Panc1 (cell line): ENCODE data around the gene SIRT1. TPM values are rescaled to one million over a fixed set of nuclear protein-coding genes. Genes with fewer than 3 reads are reported as not detected.
"Not testable (repeated sequence)": the region's sequence is repeated elsewhere in the genome, so short reads cannot be mapped to it uniquely, and the experiment has no call there.

Experiments used
- ATAC-seq: fragments of 200-7000 bp; cut with Tn5 transposase; 2 replicates; pipeline ENCODE4 v1.9.1; 2020; ENCODE audit warnings: mild to moderate bottlenecking, moderate library complexity
- BruUV-seq: library from RNA; stranded (reverse); fragments of 400-500 nt; replicated peaks from 2 replicates; lab custom pipeline; 2021; lab: Mats Ljungman, UMichigan
- CTCF ChIA-PET: fragments of 300-600 bp; sonication (Branson Sonifier 250); formaldehyde crosslinking; loops from one replicate; lab custom pipeline; 2022; ENCODE audit warnings: antibody characterized with exemption; lab: Charles Lee
- POLR2A ChIA-PET: fragments of 300-600 bp; sonication (Branson Sonifier 250); formaldehyde crosslinking; loops from one replicate; lab custom pipeline; 2022; ENCODE audit warnings: antibody characterized with exemption; lab: Charles Lee
- DNase-seq: peaks from one replicate; pipeline ENCODE4 v3.0.0-alpha.2; 2010; ENCODE audit warnings: low read depth, low spot score
- H3K27ac ChIP-seq: 2 replicates; pipeline ENCODE4 v1.5.1; 2011; ENCODE audit warnings: mild to moderate bottlenecking, low read length, inconsistent platforms
- H3K27me3 ChIP-seq: fragments of 200-500 bp; sonication (Bioruptor generic); 2 replicates; pipeline ENCODE4 v1.6.0; 2014; ENCODE audit warnings: low read length, inconsistent platforms; ENCODE audit not compliant: control insufficient read depth, insufficient read depth
- H3K36me3 ChIP-seq: fragments of 200-500 bp; sonication (Bioruptor generic); 2 replicates; pipeline ENCODE4 v1.5.1; 2014; ENCODE audit warnings: inconsistent platforms, mild to moderate bottlenecking, low read length, moderate library complexity; ENCODE audit not compliant: control insufficient read depth, insufficient read depth
- H3K4me1 ChIP-seq: 2 replicates; pipeline ENCODE4 v1.5.1; 2011; ENCODE audit warnings: inconsistent platforms, mild to moderate bottlenecking, low read length, moderate library complexity; ENCODE audit not compliant: control insufficient read depth, insufficient read depth
- H3K4me3 ChIP-seq, 2 experiments: 2 replicates each; pipeline ENCODE4 v1.5.1; 2011 to 2012; ENCODE audit warnings: low read depth in 2 of 2, low read length in 2 of 2, mild to moderate bottlenecking in 2 of 2, inconsistent platforms in 1 of 2, moderate library complexity in 1 of 2
- H3K9me3 ChIP-seq: fragments of 200-500 bp; sonication (Bioruptor generic); 2 replicates; pipeline ENCODE4 v1.5.1; 2014; ENCODE audit warnings: low read depth, mild to moderate bottlenecking, inconsistent platforms, low read length, moderate library complexity; ENCODE audit not compliant: control insufficient read depth, insufficient read depth
- POLR2AphosphoS5 ChIP-seq: IDR thresholded peaks from 2 replicates; pipeline ENCODE4 v1.6.1; 2012; ENCODE audit warnings: mild to moderate bottlenecking, low read depth, low read length, moderate library complexity
- SIN3A ChIP-seq: IDR thresholded peaks from 2 replicates; pipeline ENCODE4 v1.6.1; 2012; ENCODE audit warnings: low read depth, mild to moderate bottlenecking, low read length, moderate library complexity, borderline replicate concordance; ENCODE audit not compliant: insufficient read depth
- TCF7L2 ChIP-seq: IDR thresholded peaks from 2 replicates; pipeline ENCODE4 v1.6.1; 2011; ENCODE audit warnings: mild to moderate bottlenecking, low read depth, low read length, inconsistent platforms
- in situ Hi-C: cut with HindIII; loops from 2 replicates; pipeline ENCODE4 v1.10.0; 2016; ENCODE audit warnings: low sequenced_read_pairs, low pct_unique_long_range_greater_than_20kb
- intact Hi-C: fragments of 100-400 bp; cut with micrococcal nuclease; formaldehyde crosslinking; loops from one replicate; pipeline ENCODE4 v1.10.0; 2022; ENCODE audit not compliant: unreplicated experiment
- total RNA-seq: library from RNA; stranded (reverse); gene quantifications from one replicate; pipeline ENCODE4 v1.2.1, GENCODE V29; 2021; ENCODE audit not compliant: unreplicated experiment
- TF ChIP-seq, protein P1 (sequence below): fragments of 450-650 bp; IDR thresholded peaks from 2 replicates; pipeline ENCODE4 v1.5.1; 2017; ENCODE audit warnings: mild to moderate bottlenecking
- TF ChIP-seq, protein P2 (sequence below), 2 experiments: IDR thresholded peaks; 2 replicates each; pipeline ENCODE4 v1.6.1; 2011 to 2012; ENCODE audit warnings: low read depth in 2 of 2, control low read depth in 1 of 2, low read length in 1 of 2, mild to moderate bottlenecking in 1 of 2, moderate library complexity in 1 of 2; ENCODE audit not compliant: insufficient read depth in 1 of 2

SIRT1 gene
- total RNA-seq, 1 experiment from 2014 or later: 45.0 TPM

GRCh38 chr10:67837541-67838314, 46.7 kb upstream of the SIRT1 start, which contains the start of gene DNAJC12:
Gene DNAJC12, minus strand, starts transcription at chr10:67838188. Its CDS starts 177 bp downstream, at chr10:67838011.
- in situ Hi-C loops: no loop called here
- no peaks in the 10 kb centered on the region for H3K4me1 ChIP-seq
- H3K27me3 ChIP-seq: no peaks in the 10 kb centered on the region
- no peaks in the 10 kb centered on the region for H3K9me3 ChIP-seq
- H3K4me3 ChIP-seq: peak within 1 kb of the TSS; percentile 2 to 4; a peak in 1 of 4 replicates
- DNase-seq (no peak), ATAC-seq (peak; percentile 86)
- intact Hi-C loops: no loop called here
- no peaks in the 10 kb centered on the region for H3K36me3 ChIP-seq
- no peak within 1 kb of the TSS for H3K27ac ChIP-seq
- ChIA-PET CTCF (no interaction called here), POLR2A (no interaction called here)
- BruUV-seq: no TSS peak
- TF ChIP-seq TCF7L2 (no peak), POLR2AphosphoS5 (no peak), SIN3A (no peak)
- TF ChIP-seq, protein P1, sequence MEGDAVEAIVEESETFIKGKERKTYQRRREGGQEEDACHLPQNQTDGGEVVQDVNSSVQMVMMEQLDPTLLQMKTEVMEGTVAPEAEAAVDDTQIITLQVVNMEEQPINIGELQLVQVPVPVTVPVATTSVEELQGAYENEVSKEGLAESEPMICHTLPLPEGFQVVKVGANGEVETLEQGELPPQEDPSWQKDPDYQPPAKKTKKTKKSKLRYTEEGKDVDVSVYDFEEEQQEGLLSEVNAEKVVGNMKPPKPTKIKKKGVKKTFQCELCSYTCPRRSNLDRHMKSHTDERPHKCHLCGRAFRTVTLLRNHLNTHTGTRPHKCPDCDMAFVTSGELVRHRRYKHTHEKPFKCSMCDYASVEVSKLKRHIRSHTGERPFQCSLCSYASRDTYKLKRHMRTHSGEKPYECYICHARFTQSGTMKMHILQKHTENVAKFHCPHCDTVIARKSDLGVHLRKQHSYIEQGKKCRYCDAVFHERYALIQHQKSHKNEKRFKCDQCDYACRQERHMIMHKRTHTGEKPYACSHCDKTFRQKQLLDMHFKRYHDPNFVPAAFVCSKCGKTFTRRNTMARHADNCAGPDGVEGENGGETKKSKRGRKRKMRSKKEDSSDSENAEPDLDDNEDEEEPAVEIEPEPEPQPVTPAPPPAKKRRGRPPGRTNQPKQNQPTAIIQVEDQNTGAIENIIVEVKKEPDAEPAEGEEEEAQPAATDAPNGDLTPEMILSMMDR: no peak
- TF ChIP-seq, protein P2, sequence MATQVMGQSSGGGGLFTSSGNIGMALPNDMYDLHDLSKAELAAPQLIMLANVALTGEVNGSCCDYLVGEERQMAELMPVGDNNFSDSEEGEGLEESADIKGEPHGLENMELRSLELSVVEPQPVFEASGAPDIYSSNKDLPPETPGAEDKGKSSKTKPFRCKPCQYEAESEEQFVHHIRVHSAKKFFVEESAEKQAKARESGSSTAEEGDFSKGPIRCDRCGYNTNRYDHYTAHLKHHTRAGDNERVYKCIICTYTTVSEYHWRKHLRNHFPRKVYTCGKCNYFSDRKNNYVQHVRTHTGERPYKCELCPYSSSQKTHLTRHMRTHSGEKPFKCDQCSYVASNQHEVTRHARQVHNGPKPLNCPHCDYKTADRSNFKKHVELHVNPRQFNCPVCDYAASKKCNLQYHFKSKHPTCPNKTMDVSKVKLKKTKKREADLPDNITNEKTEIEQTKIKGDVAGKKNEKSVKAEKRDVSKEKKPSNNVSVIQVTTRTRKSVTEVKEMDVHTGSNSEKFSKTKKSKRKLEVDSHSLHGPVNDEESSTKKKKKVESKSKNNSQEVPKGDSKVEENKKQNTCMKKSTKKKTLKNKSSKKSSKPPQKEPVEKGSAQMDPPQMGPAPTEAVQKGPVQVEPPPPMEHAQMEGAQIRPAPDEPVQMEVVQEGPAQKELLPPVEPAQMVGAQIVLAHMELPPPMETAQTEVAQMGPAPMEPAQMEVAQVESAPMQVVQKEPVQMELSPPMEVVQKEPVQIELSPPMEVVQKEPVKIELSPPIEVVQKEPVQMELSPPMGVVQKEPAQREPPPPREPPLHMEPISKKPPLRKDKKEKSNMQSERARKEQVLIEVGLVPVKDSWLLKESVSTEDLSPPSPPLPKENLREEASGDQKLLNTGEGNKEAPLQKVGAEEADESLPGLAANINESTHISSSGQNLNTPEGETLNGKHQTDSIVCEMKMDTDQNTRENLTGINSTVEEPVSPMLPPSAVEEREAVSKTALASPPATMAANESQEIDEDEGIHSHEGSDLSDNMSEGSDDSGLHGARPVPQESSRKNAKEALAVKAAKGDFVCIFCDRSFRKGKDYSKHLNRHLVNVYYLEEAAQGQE (IDR thresholded peaks at IDR 0.05; ENCODE audit: insufficient read depth in 1 of 2, low read depth in 2 of 2, low read length in 1 of 2): no peak

DNA sequence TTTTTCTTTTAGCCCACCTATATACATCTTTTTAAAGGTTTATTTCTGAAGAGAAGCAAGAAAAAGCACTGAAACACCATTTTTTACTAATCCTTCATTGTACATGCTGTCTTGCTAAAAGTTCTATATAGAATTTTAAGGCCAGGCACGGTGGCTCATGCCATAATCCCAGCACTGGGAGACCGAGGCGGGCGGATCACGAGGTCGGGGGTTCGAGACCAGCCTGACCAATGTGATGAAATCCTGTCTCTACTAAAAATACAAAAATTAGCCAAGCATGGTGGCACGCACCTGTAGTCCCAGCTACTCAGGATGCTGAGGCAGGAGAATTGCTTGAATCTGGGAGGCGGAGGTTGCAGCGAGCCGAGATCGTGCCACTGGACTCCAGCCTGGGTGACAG, 44.9 kb upstream of the SIRT1 start:
- in situ Hi-C loops, H3K27me3 ChIP-seq, intact Hi-C loops, H3K27ac ChIP-seq, H3K4me3 ChIP-seq, CTCF ChIA-PET, H3K9me3 ChIP-seq, H3K4me1 ChIP-seq, H3K36me3 ChIP-seq, DNase-seq, BruUV-seq, ATAC-seq, POLR2A ChIA-PET: not testable (repeated sequence)

- ATAC-seq (no peak), DNase-seq (no peak)
- BruUV-seq: no TSS peak
- intact Hi-C loops (no loop called here), in situ Hi-C loops (no loop called here)
- Histone ChIP-seq H3K36me3 (no peaks in the 10 kb centered on the region), H3K9me3 (no peaks in the 10 kb centered on the region), H3K4me1 (no peaks in the 10 kb centered on the region), H3K27me3 (no peaks in the 10 kb centered on the region), H3K4me3 (no peak overlapping the region), H3K27ac (no peak overlapping the region)
- ChIA-PET CTCF (no interaction called here), POLR2A (no interaction called here)
- no peak for TF ChIP-seq POLR2AphosphoS5
- TF ChIP-seq TCF7L2: no peak
- TF ChIP-seq, protein P2 (IDR thresholded peaks at IDR 0.05; ENCODE audit: insufficient read depth in 1 of 2, low read depth in 2 of 2, low read length in 1 of 2): no peak
- TF ChIP-seq, protein P1: no peak
- no peak for TF ChIP-seq SIN3A
These were observed 44.5 kb upstream of the SIRT1 start for GRCh38 chr10:67839951-67840350.
